HG03342 (cell line): ENCODE results near the gene NFAT5.

Experiments used
- ATAC-seq: cut with Tn5 transposase; IDR thresholded peaks from one replicate; pipeline ENCODE4 v1.9.1; 2021; ENCODE audit warnings: mild to moderate bottlenecking, moderate library complexity; ENCODE audit not compliant: unreplicated experiment

NFAT5 gene

DNA sequence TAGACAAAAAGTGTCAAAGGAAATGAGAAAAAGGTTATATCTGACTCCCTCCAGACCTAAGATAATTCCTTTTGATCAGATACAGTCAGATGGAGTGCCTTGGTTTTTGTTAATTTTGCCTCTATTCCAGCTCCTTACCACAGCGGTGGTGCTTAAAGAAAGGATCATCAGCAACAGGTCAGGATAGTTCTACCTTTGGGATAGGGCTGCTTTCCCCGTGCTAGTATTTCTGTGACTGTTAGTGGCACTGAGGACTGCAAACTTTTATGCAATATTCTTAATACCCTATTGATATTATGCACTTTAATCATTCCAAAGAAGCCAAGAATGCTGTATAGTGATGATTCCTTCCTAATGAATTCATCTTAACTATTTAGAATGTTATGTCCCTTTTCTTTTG lies 136.1 kb downstream of the NFAT5 start:
- ATAC-seq, result no peak

DNA sequence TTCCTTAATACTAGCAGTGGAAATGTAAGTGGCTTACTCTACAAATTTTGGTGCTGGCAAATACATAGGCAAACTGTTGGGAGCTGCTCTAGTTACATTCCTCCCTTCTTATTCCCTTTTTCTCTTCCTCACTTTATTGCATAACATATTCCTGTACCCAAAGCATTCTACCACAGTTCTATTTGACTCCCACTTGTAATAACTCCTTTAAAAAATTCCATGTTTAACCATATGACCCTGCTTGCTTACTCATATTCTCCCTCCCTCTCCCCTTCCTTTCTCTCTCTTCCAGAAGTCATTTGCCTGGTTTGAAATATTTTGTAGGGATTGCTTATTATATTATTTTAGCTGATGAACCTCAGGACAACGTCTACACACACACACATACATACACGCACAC lies 137.9 kb downstream of the NFAT5 start:
- ATAC-seq, result no peak

DNA sequence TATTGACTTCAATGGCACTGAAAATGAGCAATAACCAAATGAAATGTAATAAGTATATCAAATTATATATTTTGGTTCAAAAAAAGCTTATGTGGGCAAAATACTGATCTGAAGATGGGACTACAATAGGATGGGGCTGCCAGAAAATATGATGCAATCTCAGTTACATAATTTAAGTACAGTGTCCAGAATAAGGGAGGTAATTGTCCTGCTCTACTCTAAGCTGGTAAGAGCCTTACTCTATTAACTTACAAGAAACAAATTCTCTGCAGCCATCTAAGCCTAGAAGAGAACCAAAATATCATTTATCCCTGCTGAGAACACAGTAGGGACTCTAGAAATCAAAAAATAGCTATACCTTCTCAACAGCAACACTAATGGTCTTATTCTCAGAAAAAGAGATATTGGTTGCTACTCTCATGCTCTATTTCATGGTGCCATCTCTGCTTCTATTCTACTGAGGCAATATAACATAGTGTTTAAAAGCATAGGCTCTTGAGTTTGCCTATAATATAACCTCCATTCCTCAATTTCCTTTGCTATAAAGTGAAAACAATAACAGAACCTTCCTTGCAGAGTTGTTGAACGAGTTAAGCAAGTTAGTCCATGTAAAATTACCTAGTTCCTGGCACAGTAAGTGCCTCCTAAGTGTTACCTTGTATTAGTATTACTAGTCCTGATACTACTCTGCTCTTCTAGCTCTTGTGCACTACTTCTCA lies 140.6 kb downstream of the NFAT5 start:
- ATAC-seq, result no peak

DNA sequence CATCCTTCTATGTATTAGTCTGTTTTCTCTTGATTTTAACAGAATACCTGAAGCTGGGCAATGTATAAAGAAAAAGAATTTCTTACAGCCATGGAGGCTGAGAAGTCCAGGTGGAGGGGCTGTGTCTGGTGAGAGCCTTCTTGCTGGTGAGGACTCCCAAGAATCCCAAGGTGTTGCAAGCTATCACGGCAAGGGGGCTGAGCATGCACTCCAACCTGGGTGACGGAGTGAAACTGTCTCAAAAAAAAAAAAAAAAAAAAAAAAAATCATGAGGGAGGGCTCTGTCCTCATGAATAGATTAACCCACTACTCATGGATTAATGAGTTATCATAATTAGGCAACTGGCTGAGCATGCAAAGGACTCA lies 141.2 kb downstream of the NFAT5 start:
- ATAC-seq, result no peak

GRCh38 chr16:69707920-69708683 lies 142.3 kb downstream of the NFAT5 start:
- ATAC-seq, result no peak

DNA sequence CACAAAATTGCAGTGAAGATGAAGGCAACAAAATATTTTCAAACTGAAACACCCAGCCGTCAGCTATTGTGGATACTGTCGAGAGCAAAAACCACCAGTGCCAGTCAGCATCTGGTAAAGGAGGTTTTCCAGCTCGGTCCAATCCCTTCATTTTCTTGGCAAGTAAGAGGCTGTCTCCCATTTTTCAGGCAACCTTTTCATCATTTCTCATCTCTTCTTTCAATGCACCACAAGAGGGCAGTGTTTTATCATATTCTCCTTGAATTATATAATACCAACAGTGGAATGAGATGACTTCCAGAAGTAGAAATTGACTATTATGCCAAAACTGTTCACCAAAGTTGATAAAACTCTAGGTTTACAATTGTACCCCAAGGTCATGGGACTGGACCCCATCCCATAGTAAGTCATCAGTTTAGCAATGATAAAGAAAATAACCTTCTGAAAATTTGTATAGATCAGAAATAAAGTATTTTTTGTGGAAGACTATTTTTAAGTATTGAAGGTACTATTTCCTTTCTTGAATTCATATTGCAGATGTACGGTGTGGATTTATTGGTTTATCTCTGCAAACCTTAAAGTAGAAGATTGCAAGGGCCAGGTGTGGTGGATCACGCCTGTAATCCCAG lies 143.8 kb downstream of the NFAT5 start:
- ATAC-seq, result no peak

DNA sequence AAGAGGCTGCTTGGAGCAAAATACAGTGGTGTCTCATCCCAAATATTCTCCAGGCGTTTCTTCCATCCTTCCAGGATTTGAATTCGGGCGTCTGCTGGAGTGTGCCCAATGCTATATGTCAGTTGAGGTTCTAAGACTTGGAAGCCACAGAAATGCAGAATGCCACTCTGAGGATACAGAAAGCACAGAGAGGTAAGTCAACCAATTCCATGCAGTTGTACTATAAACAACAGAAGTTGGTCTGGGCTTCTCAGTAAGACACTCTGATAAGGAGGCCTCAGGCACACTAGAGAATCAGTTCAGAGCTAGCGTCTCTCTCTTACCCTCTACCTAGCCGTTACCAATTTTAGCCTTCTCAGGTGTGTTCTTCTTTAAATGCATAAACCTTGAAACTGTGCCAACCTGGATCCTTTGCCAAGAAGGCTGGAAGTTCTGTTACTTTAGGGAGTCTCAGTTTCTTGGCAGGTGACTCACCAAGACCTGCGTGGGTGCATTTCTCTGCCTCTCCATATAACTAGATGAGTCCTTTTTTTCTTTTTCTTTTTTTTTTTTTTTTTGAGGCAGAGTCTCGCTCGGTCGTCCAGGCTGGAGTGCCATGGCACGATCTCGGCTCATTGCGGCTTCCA lies 145.5 kb downstream of the NFAT5 start:
- no peak for ATAC-seq

GRCh38 chr16:69712277-69712676 lies 146.5 kb downstream of the NFAT5 start:
- ATAC-seq, result no peak

DNA sequence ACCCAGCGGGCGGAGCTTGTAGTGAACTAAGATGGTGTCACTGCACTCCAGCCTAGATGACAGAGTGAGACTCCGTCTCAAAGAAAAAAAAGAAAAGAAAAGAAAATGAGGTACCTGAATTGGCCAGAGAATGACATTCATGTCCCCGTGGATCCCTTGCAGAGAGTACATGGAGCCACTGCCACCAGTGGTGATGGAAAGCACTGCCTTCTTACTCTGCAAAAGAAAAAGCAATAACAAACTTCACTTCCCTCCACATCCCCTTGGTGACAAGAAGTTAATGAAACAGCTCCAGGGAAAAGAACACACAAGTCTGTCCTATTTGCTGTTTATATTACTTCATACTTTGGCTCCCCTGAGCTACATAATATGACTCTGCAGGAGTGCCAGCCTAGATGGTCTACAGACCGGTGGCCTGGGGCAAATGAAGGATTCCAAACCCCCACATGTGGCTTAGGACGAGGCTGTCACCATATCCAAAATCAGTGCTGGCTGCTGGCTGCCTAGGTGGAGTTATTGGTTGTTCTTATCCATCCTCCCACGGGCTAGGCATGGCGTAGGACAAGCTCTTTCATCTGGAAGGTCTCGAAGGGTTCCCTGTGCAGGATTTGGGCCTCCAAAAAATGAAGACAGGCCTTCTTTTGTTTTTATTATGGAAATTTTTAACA lies 147.3 kb downstream of the NFAT5 start:
- no peak for ATAC-seq

- no peak for ATAC-seq
Measured at GRCh38 chr16:69717066-69717465, 151.3 kb downstream of the NFAT5 start.

GRCh38 chr16:69718111-69718764 lies 152.5 kb downstream of the NFAT5 start:
- no peak for ATAC-seq

GRCh38 chr16:69720822-69721430 lies 155.2 kb downstream of the NFAT5 start:
- no peak for ATAC-seq

DNA sequence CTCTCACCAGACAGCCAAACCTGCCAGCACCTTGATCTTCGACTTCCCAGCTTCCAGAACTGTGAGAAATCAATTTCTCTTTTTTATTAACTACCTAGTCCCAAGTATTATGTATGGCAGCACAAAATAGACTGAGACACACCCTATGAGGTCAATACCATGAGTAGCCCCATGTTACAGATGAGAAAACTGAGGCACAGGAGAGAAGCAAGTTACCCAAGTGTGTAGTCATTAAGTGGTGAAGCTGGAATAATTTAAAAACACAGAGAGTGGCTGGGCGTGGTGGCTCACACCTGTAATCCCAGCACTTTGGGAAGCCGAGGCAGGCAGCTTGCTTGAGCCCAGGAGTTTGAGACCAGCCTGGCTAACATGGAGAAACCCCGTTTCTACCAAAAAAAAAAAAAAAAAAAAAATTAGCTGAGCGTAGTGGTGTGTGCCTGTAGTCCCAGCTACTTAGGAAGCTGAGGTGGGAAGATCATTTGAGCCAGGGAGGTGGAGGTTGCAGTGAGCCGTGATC lies 155.7 kb downstream of the NFAT5 start:
- ATAC-seq, result no peak

DNA sequence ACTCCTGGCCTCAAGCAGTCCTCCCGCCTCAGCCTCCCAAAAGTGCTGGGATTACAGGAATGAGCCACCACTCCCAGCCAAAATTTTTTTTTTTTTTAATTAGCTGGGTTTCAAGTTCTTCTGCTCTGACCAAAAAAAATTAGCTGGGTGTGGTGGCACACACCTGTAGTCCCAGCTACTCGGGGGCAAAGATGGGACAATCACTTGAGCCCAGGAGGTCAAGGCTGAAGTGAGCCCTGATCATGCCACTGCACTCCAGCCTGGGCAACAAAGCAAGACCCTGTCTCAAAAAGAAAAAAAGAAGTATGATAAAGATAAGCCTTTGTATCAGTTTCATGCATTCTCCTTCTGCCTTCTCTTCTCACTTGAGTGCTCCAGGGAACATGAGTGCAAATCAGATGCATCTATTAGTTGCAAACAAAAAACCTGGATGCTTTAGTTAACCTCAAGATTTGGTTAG lies 158.7 kb downstream of the NFAT5 start:
- no peak for ATAC-seq

GRCh38 chr16:69724981-69725479 lies 159.3 kb downstream of the NFAT5 start:
- no peak for ATAC-seq

DNA sequence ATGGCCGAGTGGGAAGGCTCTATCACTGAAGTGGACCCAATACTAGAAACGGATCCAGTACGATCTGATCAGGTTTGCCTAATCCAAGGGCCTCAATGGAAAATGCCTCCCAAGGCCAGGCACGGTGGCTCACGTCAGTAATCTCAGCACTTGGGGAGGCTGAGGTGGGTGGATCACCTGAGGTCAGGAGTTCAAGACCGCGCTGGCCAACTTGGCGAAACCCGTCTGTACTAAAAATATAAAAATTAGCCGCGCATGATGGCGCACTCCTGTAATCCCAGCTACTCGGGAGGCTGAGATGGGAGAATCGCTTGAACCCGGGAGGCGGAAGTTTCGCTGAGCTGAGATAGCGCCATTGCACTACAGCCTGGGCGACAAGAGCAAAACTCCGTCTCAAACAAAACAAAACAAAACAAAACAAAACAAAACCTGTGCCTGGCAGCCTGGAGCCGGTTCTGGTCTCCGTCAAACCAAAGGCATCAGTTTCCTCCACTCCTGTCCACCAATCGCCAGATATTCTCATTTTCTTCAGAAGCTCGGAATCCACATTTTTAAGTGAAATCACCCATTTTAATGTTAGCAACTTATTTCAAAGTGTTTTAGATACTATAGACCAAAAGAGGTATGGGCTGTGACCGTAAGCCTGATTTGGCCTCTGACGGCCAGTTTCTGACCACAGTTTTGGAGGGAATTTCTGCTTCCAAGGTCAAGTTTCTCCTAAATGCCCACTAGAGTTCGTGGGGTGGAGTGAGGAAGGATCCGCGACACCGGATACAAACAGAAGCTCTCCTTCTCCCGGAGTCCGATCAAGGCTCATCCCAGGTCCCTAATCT lies 159.9 kb downstream of the NFAT5 start:
- ATAC-seq, result no peak

DNA sequence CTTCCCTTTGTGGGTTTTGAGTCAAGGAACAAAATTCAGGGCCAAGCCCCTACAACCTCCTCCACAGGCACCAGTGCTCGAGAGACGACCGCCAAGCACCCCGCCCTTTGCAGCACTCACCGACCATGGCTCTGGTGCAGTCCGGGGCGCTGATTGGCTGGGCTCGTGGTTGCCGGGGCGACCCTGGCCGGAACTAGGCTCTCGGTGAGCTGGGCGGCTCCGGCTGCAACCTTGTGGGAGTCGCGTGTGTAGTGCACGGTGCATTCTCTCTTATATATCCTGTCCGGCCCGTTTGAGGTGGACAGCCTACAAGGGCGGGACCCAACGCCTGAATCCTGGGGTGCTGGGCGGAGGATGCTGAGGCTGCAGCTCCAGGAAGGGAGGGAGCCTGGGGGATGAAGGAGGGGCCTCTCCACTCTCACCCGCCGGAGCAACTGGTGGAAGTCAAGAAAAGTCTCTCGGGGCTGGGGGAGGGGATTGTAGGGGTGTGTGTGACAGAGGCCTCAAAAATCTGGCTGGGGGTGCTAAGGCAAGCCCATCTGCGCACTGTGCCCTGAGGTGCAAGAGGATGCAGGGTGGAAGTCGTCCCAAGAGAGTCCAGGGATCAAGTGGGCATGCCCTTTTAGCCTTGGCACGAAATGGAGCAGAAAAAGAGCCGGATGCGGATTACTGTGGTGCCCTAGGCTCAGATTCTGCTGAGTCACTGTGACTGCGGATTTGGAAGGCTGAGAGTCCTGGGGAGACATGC lies 160.7 kb downstream of the NFAT5 start, which contains the start of gene NQO1:
TSS of gene NQO1 (minus strand) at position 248 of the 748 bp plus-strand sequence. CDS start at position 127, 121 bp downstream.
- ATAC-seq, result peak; percentile 98

DNA sequence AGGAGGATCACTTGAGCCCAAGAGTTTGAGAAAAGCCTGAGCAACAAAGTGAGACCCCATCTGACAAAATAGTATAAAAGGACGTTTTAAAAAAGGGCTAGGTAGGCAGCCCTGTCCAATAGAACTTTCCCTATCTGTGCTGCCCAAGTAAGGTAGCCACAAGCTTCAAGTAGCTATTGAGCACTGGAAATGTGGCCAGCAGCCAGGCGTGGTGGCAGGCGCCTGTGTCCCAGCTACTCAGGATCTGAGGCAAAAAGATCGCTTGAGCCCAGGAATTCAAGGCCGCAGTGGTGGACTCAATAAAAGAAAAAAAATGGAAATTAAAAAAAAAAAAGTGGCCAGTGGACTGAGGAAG lies 162.1 kb downstream of the NFAT5 start:
- ATAC-seq, result no peak
